DOHH2 (cell line): ENCODE measurements around the gene ALG5.

Source experiments
- EZH2phosphoT487 ChIP-seq: fragments of 200-600 bp; sonication (generic); IDR thresholded peaks from 2 replicates; pipeline ENCODE4 v1.6.1; 2017; ENCODE audit warnings: borderline replicate concordance, mild to moderate bottlenecking, antibody characterized with exemption, low read length, moderate library complexity, mixed read lengths
- TF ChIP-seq, protein P1 (sequence below): fragments of 200-600 bp; sonication (generic); IDR thresholded peaks from one replicate; pipeline ENCODE4 v1.5.1; 2014; ENCODE audit warnings: antibody characterized with exemption, mild to moderate bottlenecking, low read depth, low read length; ENCODE audit not compliant: poor library complexity, severe bottlenecking

DNA sequence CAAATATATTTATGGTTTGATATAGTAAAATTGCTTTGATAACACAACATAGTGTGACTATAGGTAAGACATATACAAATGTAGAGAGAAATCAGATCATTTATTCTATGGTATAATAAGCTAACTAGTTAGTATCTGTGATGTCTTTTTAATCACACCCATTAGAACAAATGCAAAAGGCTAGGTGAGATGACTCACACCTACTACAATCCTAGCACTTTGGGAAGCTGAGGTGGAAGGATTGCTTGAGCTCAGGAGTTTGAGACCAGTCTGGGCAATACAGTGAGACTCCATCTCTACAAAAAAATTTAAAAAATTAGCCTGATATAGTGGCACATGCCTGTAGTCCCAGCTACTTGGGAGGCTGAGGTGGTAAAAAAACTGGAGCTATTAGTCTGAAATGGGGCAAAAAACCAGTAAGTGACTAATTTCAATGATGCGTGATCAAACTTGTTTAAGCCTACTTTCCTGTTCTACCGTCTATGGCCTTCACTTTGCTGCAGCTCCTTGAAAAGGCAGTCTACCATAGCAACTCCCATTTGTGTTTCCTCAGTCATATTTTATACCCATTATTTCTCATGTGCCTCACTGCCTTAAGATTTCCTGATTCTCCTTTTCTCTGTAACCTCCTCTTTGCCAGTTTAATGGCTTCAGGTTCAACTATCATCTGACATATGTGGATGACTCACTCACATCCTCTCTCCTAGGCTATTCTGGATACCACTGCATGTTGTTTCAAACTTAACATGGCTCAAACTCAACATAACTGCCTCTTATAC is 12.5 kb downstream of the ALG5 start:
- TF ChIP-seq, protein P1, sequence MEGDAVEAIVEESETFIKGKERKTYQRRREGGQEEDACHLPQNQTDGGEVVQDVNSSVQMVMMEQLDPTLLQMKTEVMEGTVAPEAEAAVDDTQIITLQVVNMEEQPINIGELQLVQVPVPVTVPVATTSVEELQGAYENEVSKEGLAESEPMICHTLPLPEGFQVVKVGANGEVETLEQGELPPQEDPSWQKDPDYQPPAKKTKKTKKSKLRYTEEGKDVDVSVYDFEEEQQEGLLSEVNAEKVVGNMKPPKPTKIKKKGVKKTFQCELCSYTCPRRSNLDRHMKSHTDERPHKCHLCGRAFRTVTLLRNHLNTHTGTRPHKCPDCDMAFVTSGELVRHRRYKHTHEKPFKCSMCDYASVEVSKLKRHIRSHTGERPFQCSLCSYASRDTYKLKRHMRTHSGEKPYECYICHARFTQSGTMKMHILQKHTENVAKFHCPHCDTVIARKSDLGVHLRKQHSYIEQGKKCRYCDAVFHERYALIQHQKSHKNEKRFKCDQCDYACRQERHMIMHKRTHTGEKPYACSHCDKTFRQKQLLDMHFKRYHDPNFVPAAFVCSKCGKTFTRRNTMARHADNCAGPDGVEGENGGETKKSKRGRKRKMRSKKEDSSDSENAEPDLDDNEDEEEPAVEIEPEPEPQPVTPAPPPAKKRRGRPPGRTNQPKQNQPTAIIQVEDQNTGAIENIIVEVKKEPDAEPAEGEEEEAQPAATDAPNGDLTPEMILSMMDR = no peak
- TF ChIP-seq EZH2phosphoT487 = no peak
